ENCODE data around the gene SETD1A.

Gene SETD1A

GRCh38 chr16:30961384-30961783, 3.8 kb downstream of the SETD1A start:
- TF ChIP-seq CTCF (IDR thresholded peaks at IDR 0.05; ENCODE audit: insufficient read depth, low read length), result no peak
- TF ChIP-seq SPI1 (IDR thresholded peaks at IDR 0.05; ENCODE audit: borderline replicate concordance, low read depth), result no peak
- no peak for DNase-seq (ENCODE audit: low read depth in 1 of 2, low spot score in 1 of 2)
- Histone ChIP-seq H3K27me3 (ENCODE audit: insufficient read depth, poor library complexity, severe bottlenecking) (no peaks in the 10 kb centered on the region), H3K4me3 (replicated peaks; ENCODE audit: insufficient read depth, low read length) (no peak overlapping the region), H3K27ac (replicated peaks) (no peak overlapping the region)

- TF ChIP-seq CTCF (IDR thresholded peaks at IDR 0.05; ENCODE audit: insufficient read depth, low read length) (no peak), POLR2AphosphoS5 (IDR thresholded peaks at IDR 0.05; ENCODE audit: low read depth) (no peak), SPI1 (IDR thresholded peaks at IDR 0.05; ENCODE audit: borderline replicate concordance, low read depth) (no peak), GABPA (IDR thresholded peaks at IDR 0.05; ENCODE audit: low read depth) (no peak), REST (IDR thresholded peaks at IDR 0.05; ENCODE audit: insufficient replicate concordance, low read depth) (no peak)
- no peak for DNase-seq (ENCODE audit: low read depth in 1 of 2, low spot score in 1 of 2)
- H3K27ac ChIP-seq (replicated peaks), result no peak overlapping the region
- H3K4me3 ChIP-seq (replicated peaks; ENCODE audit: insufficient read depth, low read length), result no peak overlapping the region
- no peaks in the 10 kb centered on the region for H3K27me3 ChIP-seq (ENCODE audit: insufficient read depth, poor library complexity, severe bottlenecking)
These were observed 6.5 kb downstream of the SETD1A start for GRCh38 chr16:30963925-30964511.

- no peak for DNase-seq (ENCODE audit: low read depth in 1 of 2, low spot score in 1 of 2)
- Histone ChIP-seq H3K27me3 (ENCODE audit: insufficient read depth, poor library complexity, severe bottlenecking) (no peaks in the 10 kb centered on the region), H3K4me3 (replicated peaks; ENCODE audit: insufficient read depth, low read length) (no peak overlapping the region), H3K27ac (replicated peaks) (no peak overlapping the region)
- no peak for TF ChIP-seq REST (IDR thresholded peaks at IDR 0.05; ENCODE audit: insufficient replicate concordance, low read depth)
- no peak for TF ChIP-seq CTCF (IDR thresholded peaks at IDR 0.05; ENCODE audit: insufficient read depth, low read length)
- TF ChIP-seq POLR2AphosphoS5 (IDR thresholded peaks at IDR 0.05; ENCODE audit: low read depth), result no peak
- no peak for TF ChIP-seq GABPA (IDR thresholded peaks at IDR 0.05; ENCODE audit: low read depth)
- no peak for TF ChIP-seq SPI1 (IDR thresholded peaks at IDR 0.05; ENCODE audit: borderline replicate concordance, low read depth)
These were observed 7.1 kb downstream of the SETD1A start for GRCh38 chr16:30964574-30965226.
